IMR-90 (cell line): ENCODE measurements around the gene NOTCH2. TPM values are rescaled to one million over a fixed set of nuclear protein-coding genes. Genes with fewer than 3 reads are reported as not detected.

ENCODE experiments used
- ATAC-seq: fragments of 200-7000 bp; cut with Tn5 transposase; 2 replicates; pipeline ENCODE4 v1.9.1; 2020; ENCODE audit warnings: low read depth, mild to moderate bottlenecking, moderate library complexity
- BruUV-seq: library from RNA; stranded (reverse); fragments of 400-500 nt; replicated peaks from 2 replicates; lab custom pipeline; 2021; lab: Mats Ljungman, UMichigan
- CTCF ChIA-PET: fragments of 300-600 bp; formaldehyde crosslinking; extraction: SDS; loops from one replicate; lab custom pipeline; 2021; ENCODE audit warnings: antibody characterized with exemption; lab: Yijun Ruan, JAX
- POLR2A ChIA-PET: fragments of 300-600 bp; sonication (Branson Sonifier 250); formaldehyde crosslinking; loops from one replicate; lab custom pipeline; 2022; ENCODE audit warnings: antibody characterized with exemption; ENCODE audit not compliant: unreplicated experiment; lab: Charles Lee
- DNase-seq: peaks from one replicate; pipeline ENCODE4 v3.0.0; 2013
- H2AFZ ChIP-seq: replicated peaks from 2 replicates; pipeline ENCODE3; 2013; ENCODE audit warnings: low read length, mild to moderate bottlenecking; ENCODE audit not compliant: poor library complexity
- H2AK5ac ChIP-seq: 2 replicates; pipeline ENCODE4 v1.6.1; 2013; ENCODE audit warnings: low read depth, low read length, inconsistent platforms
- H2AK9ac ChIP-seq: replicated peaks from 2 replicates; pipeline ENCODE3; 2013; ENCODE audit warnings: mild to moderate bottlenecking, low read depth, low read length, moderate library complexity; ENCODE audit not compliant: poor library complexity
- H2BK120ac ChIP-seq: 2 replicates; pipeline ENCODE4 v1.6.1; 2013; ENCODE audit warnings: low read depth, low read length, inconsistent platforms
- H2BK15ac ChIP-seq: 3 replicates; pipeline ENCODE4 v1.6.1; 2013; ENCODE audit warnings: low read depth, low read length, inconsistent platforms
- H2BK20ac ChIP-seq: 2 replicates; pipeline ENCODE4 v1.6.1; 2013; ENCODE audit warnings: low read depth, mild to moderate bottlenecking, inconsistent platforms, low read length, moderate library complexity
- H2BK5ac ChIP-seq: 2 replicates; pipeline ENCODE4 v1.6.1; 2013; ENCODE audit warnings: mild to moderate bottlenecking, low read depth, low read length, inconsistent platforms; ENCODE audit not compliant: poor library complexity, severe bottlenecking
- H3K14ac ChIP-seq: replicated peaks from 2 replicates; pipeline ENCODE4 v1.6.1; 2013; ENCODE audit warnings: low read depth, low read length, inconsistent platforms
- H3K18ac ChIP-seq: 2 replicates; pipeline ENCODE4 v1.6.1; 2013; ENCODE audit warnings: low read depth, low read length, control low read depth
- H3K23ac ChIP-seq: 2 replicates; pipeline ENCODE4 v1.6.1; 2013; ENCODE audit warnings: low read depth, low read length, inconsistent platforms
- H3K27ac ChIP-seq: 2 replicates; pipeline ENCODE4 v1.5.1; 2013; ENCODE audit warnings: mild to moderate bottlenecking, control low read depth, low read length; ENCODE audit not compliant: insufficient read depth
- H3K27me3 ChIP-seq: 2 replicates; pipeline ENCODE4 v1.6.1; 2013; ENCODE audit warnings: low read length; ENCODE audit not compliant: control insufficient read depth, insufficient read depth
- H3K36me3 ChIP-seq: 2 replicates; pipeline ENCODE4 v1.6.1; 2013; ENCODE audit warnings: low read length, mixed read lengths; ENCODE audit not compliant: control insufficient read depth, insufficient read depth
- H3K4ac ChIP-seq: 2 replicates; pipeline ENCODE4 v1.6.1; 2013; ENCODE audit warnings: low read depth, low read length, inconsistent platforms
- H3K4me1 ChIP-seq: 2 replicates; pipeline ENCODE4 v1.6.1; 2013; ENCODE audit warnings: low read length, mixed read lengths; ENCODE audit not compliant: control insufficient read depth, insufficient read depth
- H3K4me2 ChIP-seq: 2 replicates; pipeline ENCODE4 v1.6.1; 2013; ENCODE audit warnings: low read depth, mild to moderate bottlenecking, control low read depth, low read length, moderate library complexity
- H3K4me3 ChIP-seq: 2 replicates; pipeline ENCODE4 v1.5.1; 2013; ENCODE audit warnings: low read depth, mild to moderate bottlenecking, control low read depth, low read length, moderate library complexity; ENCODE audit not compliant: insufficient read depth
- H3K56ac ChIP-seq: 2 replicates; pipeline ENCODE4 v1.6.1; 2013; ENCODE audit warnings: low read length, inconsistent platforms; ENCODE audit not compliant: insufficient read depth; ENCODE audit errors: extremely low read depth
- H3K79me1 ChIP-seq, 2 experiments: 2 replicates each; pipeline ENCODE4 v1.6.1; 2013; ENCODE audit warnings: low read length in 2 of 2, inconsistent platforms in 1 of 2, low read depth in 1 of 2
- H3K9ac ChIP-seq: 2 replicates; pipeline ENCODE4 v1.6.1; 2013; ENCODE audit warnings: low read depth, low read length, control low read depth
- H3K9me1 ChIP-seq: 2 replicates; pipeline ENCODE4 v1.6.1; 2013; ENCODE audit warnings: low read length, inconsistent platforms; ENCODE audit not compliant: insufficient read depth
- H3K9me3 ChIP-seq: 2 replicates; pipeline ENCODE4 v1.6.1; 2013; ENCODE audit warnings: low read length; ENCODE audit not compliant: control insufficient read depth, insufficient read depth
- H4K20me1 ChIP-seq: 2 replicates; pipeline ENCODE4 v1.6.1; 2013; ENCODE audit warnings: low read length, inconsistent platforms; ENCODE audit not compliant: insufficient read depth
- H4K5ac ChIP-seq: 2 replicates; pipeline ENCODE4 v1.6.1; 2013; ENCODE audit warnings: mild to moderate bottlenecking, low read depth, low read length, control low read depth
- H4K8ac ChIP-seq, 2 experiments: 2 replicates each; pipeline ENCODE4 v1.6.1; 2013; ENCODE audit warnings: low read depth in 2 of 2, low read length in 2 of 2, control low read depth in 1 of 2, inconsistent platforms in 1 of 2
- H4K91ac ChIP-seq: 2 replicates; pipeline ENCODE4 v1.6.1; 2013; ENCODE audit warnings: low read depth, low read length, inconsistent platforms; ENCODE audit not compliant: insufficient read depth
- MXI1 ChIP-seq: IDR thresholded peaks from 2 replicates; pipeline ENCODE4 v1.6.1; 2012; ENCODE audit warnings: low read depth, mild to moderate bottlenecking, low read length, moderate library complexity, borderline replicate concordance
- SMC3 ChIP-seq: fragments of 150-350 bp; IDR thresholded peaks from 2 replicates; pipeline ENCODE4 v1.6.1; 2016; ENCODE audit warnings: low read depth, mild to moderate bottlenecking, antibody characterized with exemption, low read length, moderate library complexity
- WGBS, 2 experiments: methylation state at CpG; one replicate each; pipeline versions ENCODE4 v1.1.5 to v1.1.7; 2013; ENCODE audit warnings: missing lambda C conversion rate in 2 of 2; ENCODE audit not compliant: insufficient read length in 1 of 2; ENCODE audit errors: extremely low coverage in 2 of 2; 5-methylcytosine and 5-hydroxymethylcytosine counted together
- dilution Hi-C: fragments of 300-500 bp; cut with HindIII; formaldehyde crosslinking; loops from one replicate; pipeline ENCODE4 v1.14.3; 2018; ENCODE audit warnings: low sequenced_read_pairs; ENCODE audit not compliant: unreplicated experiment
- in situ Hi-C: fragments of 300-500 bp; cut with MboI; formaldehyde crosslinking; loops from 3 replicates; pipeline ENCODE4 v1.14.3; 2019; ENCODE audit warnings: low sequenced_read_pairs, inconsistent platforms, mixed read lengths
- intact Hi-C: fragments of 100-400 bp; cut with micrococcal nuclease; formaldehyde crosslinking; loops from 2 replicates; pipeline ENCODE4 v1.10.0; 2022
- polyA plus RNA-seq, 3 experiments: library from polyadenylated mRNA; depleted of rRNA; stranded (reverse); fragments of >200 nt; gene quantifications; 2 replicates each; pipeline ENCODE4 v1.2.3, GENCODE V29; 2012; ENCODE audit warnings: low replicate concordance in 1 of 3
- total RNA-seq: library from RNA; depleted of rRNA; stranded (reverse); fragments of >200 nt; gene quantifications from 2 replicates; pipeline ENCODE4 v1.2.3, GENCODE V29; 2012
- TF ChIP-seq, protein P1 (sequence below): fragments of 150-350 bp; IDR thresholded peaks from 2 replicates; pipeline ENCODE4 v1.6.1; 2016; ENCODE audit warnings: low read depth, mild to moderate bottlenecking, low read length, moderate library complexity, borderline replicate concordance

Gene NOTCH2
- total and polyA plus RNA-seq, 2 of the 4 experiments (the other 2 are of a cell fraction), result 40.4 to 131 TPM

DNA sequence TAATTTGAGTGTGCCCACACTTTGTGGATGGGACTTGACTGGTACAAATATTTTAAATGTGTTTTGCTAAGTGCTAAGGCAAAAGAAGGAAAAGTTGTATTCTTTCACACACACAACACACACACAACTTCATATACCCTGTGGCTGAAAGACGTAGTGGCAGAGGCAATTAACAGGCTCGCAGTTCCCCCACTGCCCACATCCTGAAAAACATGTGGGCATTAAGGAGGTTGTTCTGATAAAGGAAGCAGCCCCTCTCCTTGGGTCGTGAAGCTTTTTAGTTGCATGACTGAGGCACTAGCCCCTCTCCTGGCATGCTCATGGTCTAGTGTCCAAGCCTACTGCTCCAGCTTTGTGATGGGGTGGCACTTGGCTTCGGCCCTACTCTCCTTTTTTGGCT lies 158.8 kb downstream of the NOTCH2 start:
- BruUV-seq, result no TSS peak
- H3K27me3 ChIP-seq, result no peaks in the 10 kb centered on the region
- no peak overlapping the region for H4K8ac ChIP-seq
- dilution Hi-C loops, result no loop called here
- ATAC-seq (no peak), DNase-seq (no peak)
- H2AK5ac ChIP-seq, result no peak overlapping the region
- 100% methylated on average over 1 of the region's 4 CpGs; no CpG with 5 or more reads in 1 of the 2 experiments for WGBS, 2 experiments
- H3K27ac ChIP-seq, result no peak overlapping the region
- H2BK15ac ChIP-seq, result no peak overlapping the region
- no peaks in the 10 kb centered on the region for H3K4me1 ChIP-seq
- no peak overlapping the region for H3K9ac ChIP-seq
- no peaks in the 10 kb centered on the region for H4K20me1 ChIP-seq
- peaks cover 0 to 17% of the 10 kb centered on the region in 2 experiments; a peak in 2 of 4 replicates for H3K79me1 ChIP-seq
- H3K4me2 ChIP-seq, result no peak overlapping the region
- no peak overlapping the region; the same call in 1 of the 2 replicates for H3K14ac ChIP-seq
- H4K91ac ChIP-seq, result no peak overlapping the region
- POLR2A ChIA-PET, result no interaction called here
- no peak overlapping the region for H3K56ac ChIP-seq
- no peak overlapping the region for H2BK20ac ChIP-seq
- H2BK120ac ChIP-seq, result no peak overlapping the region
- H2AFZ ChIP-seq, result no peak overlapping the region
- H3K4ac ChIP-seq, result no peak overlapping the region
- peaks cover 5% of the 10 kb centered on the region; the same call in 1 of the 2 replicates for H3K9me1 ChIP-seq
- peaks cover 20% of the 10 kb centered on the region for H3K36me3 ChIP-seq
- H3K4me3 ChIP-seq, result no peak overlapping the region
- H3K9me3 ChIP-seq, result no peaks in the 10 kb centered on the region
- no peak overlapping the region for H3K23ac ChIP-seq
- H3K18ac ChIP-seq, result no peak overlapping the region
- CTCF ChIA-PET, result interaction anchor here (0.6 kb wide), 1 partner anchor 14 kb away, joined by 3 read pairs; the partner anchor contains the start of gene ADAM30
- intact Hi-C loops, result no loop called here
- in situ Hi-C loops, result no loop called here
- no peak overlapping the region for H2BK5ac ChIP-seq
- TF ChIP-seq, protein P1, sequence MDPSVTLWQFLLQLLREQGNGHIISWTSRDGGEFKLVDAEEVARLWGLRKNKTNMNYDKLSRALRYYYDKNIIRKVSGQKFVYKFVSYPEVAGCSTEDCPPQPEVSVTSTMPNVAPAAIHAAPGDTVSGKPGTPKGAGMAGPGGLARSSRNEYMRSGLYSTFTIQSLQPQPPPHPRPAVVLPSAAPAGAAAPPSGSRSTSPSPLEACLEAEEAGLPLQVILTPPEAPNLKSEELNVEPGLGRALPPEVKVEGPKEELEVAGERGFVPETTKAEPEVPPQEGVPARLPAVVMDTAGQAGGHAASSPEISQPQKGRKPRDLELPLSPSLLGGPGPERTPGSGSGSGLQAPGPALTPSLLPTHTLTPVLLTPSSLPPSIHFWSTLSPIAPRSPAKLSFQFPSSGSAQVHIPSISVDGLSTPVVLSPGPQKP, result no peak
- TF ChIP-seq MXI1 (no peak), SMC3 (no peak)
- H2AK9ac ChIP-seq, result peak overlapping the region; percentile 73
- no peak overlapping the region for H4K5ac ChIP-seq
